ENCODE measurements around the gene SMARCC2. TPM values are rescaled to one million over a fixed set of nuclear protein-coding genes. Genes with fewer than 3 reads are reported as not detected.

The SMARCC2 gene
- 92.8 and 147 TPM in 2 replicates for total RNA-seq (ENCODE audit: low replicate concordance)
- long read RNA-seq, partial matches to known transcripts: 24 of 30 reads
- long read RNA-seq, other reads (novel, unspliced or antisense): 5 of 30 reads

DNA sequence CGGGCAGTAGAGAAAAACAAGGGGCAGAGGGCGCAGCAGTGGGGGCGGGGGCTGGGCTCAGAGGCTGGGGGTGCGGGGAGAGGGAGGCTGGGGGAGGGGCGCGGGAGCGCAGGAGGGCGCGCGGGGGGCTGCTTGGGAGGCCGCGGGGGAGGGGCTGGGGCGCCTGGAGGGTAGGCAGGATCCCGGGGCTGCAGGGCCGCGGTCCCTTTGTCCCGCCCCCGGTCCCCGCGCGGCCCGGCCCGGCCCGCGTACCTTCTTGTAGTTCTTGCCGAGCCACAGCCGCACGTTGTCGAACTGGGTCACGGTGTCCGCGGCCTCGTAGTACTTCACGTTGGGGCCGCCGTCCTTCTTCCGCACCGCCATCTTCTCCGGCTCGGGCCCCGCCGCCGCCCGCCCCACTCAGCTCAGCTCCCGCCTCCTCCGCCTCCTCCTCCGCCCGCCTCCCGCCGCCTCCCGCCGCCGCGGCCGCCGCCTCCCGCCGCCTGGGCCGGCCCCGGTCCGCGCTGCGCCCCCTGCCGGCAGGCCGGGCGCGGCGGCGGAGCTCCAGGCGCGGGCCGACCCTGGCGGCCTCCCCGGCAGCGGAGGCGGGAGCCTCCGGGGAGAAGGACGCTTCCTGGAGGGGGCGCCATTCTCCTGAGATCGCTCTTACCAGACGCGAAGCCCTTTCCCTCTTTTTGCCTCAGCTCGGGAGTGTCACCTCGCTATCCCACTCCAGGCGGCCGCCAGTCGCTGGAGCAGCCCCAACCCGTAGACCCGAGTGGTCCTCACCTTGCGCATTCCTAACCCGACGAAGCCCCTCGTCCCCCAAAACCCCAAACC lies at the start of gene SMARCC2:
TSS of gene SMARCC2 (minus strand) at position 385 of the 819 bp plus-strand sequence. CDS start at position 363, 22 bp downstream.
- Mint-ChIP-seq H3K9me3 (no peaks in the 10 kb centered on the region), H3K4me3 (peak within 1 kb of the TSS; percentile 99), H3K4me1 (ENCODE audit: unreplicated experiment) (peaks cover 26% of the 10 kb centered on the region), H3K27me3 (peaks cover 7% of the 10 kb centered on the region), H3K36me3 (peaks cover 20% of the 10 kb centered on the region), H3K27ac (peak within 1 kb of the TSS; percentile 99)
- DNase-seq (ENCODE audit: extremely low spot score, unreplicated experiment): peak; percentile 95
- TF ChIP-seq, protein P1, sequence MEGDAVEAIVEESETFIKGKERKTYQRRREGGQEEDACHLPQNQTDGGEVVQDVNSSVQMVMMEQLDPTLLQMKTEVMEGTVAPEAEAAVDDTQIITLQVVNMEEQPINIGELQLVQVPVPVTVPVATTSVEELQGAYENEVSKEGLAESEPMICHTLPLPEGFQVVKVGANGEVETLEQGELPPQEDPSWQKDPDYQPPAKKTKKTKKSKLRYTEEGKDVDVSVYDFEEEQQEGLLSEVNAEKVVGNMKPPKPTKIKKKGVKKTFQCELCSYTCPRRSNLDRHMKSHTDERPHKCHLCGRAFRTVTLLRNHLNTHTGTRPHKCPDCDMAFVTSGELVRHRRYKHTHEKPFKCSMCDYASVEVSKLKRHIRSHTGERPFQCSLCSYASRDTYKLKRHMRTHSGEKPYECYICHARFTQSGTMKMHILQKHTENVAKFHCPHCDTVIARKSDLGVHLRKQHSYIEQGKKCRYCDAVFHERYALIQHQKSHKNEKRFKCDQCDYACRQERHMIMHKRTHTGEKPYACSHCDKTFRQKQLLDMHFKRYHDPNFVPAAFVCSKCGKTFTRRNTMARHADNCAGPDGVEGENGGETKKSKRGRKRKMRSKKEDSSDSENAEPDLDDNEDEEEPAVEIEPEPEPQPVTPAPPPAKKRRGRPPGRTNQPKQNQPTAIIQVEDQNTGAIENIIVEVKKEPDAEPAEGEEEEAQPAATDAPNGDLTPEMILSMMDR (conservative IDR thresholded peaks at IDR 0.05): peak; percentile 80

DNA sequence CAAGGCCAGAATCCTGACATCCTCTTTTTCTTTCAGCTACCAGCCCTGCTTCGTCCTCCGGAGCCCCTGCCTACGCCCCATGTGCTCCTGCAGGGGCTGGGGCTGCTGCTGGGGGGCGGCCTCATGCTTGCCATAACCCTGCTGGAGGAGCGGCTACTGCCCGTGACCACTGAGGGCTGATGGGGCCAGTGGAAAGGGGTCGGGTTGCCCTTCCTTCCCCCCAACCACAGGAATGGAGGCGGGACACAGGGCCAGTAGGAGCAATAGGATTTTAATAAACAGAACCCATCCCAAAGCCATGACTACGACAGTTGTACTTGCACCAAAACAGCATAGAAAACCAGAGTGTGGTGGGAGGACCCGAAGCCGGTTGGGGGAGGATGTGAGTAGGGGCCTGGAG lies 48.3 kb upstream of the SMARCC2 start:
- Mint-ChIP-seq H3K9me3 (no peaks in the 10 kb centered on the region), H3K4me3 (no peak overlapping the region), H3K27ac (no peak overlapping the region), H3K36me3 (peaks cover 5% of the 10 kb centered on the region), H3K27me3 (no peaks in the 10 kb centered on the region), H3K4me1 (ENCODE audit: unreplicated experiment) (no peaks in the 10 kb centered on the region)
- no peak for DNase-seq (ENCODE audit: extremely low spot score, unreplicated experiment)
- TF ChIP-seq, protein P1 (conservative IDR thresholded peaks at IDR 0.05): no peak

DNA sequence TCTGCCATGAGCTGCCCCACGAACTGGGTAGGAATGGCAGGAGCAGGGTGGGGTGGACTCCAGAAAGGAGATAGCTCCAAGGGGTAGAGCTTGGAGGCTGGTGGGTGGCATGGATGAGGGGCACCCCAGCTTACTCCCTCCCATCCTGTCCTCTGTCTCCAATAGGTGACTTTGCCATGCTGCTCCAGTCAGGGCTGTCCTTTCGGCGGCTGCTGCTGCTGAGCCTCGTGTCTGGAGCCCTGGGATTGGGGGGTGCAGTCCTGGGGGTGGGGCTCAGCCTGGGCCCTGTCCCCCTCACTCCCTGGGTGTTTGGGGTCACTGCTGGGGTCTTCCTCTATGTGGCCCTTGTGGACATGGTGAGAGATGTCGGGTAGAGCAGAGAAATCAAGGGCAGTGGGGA lies 47.7 kb upstream of the SMARCC2 start:
- no peak overlapping the region for H3K4me3 Mint-ChIP-seq
- TF ChIP-seq, protein P1 (conservative IDR thresholded peaks at IDR 0.05): no peak
- no peak for DNase-seq (ENCODE audit: extremely low spot score, unreplicated experiment)
- H3K27ac Mint-ChIP-seq: no peak overlapping the region
- no peaks in the 10 kb centered on the region for H3K4me1 Mint-ChIP-seq (ENCODE audit: unreplicated experiment)
- H3K9me3 Mint-ChIP-seq: no peaks in the 10 kb centered on the region
- no peaks in the 10 kb centered on the region for H3K27me3 Mint-ChIP-seq
- H3K36me3 Mint-ChIP-seq: peaks cover 3% of the 10 kb centered on the region

DNA sequence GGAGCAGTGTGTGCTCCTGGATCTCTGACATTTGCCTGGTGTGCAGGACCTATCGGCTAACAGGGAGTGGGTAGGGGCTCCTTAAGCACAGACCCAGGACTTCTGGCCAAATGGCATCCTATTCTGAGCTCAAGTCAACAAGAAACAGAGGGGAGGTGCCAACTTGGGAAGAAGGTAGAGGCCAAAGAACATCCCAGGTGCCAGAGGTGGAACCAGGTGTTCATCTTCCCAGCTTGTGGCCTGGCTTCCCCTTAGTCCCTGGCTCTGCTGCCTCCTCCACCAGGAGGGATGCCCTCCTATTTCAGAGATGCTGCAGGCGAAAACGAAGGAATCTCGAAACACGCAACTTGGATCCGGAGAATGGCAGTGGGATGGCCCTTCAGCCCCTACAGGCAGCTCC lies 46.8 kb upstream of the SMARCC2 start:
- no peak for DNase-seq (ENCODE audit: extremely low spot score, unreplicated experiment)
- H3K27ac Mint-ChIP-seq: no peak overlapping the region
- no peaks in the 10 kb centered on the region for H3K36me3 Mint-ChIP-seq
- no peaks in the 10 kb centered on the region for H3K4me1 Mint-ChIP-seq (ENCODE audit: unreplicated experiment)
- no peaks in the 10 kb centered on the region for H3K9me3 Mint-ChIP-seq
- TF ChIP-seq, protein P1 (conservative IDR thresholded peaks at IDR 0.05): no peak
- no peak overlapping the region for H3K4me3 Mint-ChIP-seq
- no peaks in the 10 kb centered on the region for H3K27me3 Mint-ChIP-seq

DNA sequence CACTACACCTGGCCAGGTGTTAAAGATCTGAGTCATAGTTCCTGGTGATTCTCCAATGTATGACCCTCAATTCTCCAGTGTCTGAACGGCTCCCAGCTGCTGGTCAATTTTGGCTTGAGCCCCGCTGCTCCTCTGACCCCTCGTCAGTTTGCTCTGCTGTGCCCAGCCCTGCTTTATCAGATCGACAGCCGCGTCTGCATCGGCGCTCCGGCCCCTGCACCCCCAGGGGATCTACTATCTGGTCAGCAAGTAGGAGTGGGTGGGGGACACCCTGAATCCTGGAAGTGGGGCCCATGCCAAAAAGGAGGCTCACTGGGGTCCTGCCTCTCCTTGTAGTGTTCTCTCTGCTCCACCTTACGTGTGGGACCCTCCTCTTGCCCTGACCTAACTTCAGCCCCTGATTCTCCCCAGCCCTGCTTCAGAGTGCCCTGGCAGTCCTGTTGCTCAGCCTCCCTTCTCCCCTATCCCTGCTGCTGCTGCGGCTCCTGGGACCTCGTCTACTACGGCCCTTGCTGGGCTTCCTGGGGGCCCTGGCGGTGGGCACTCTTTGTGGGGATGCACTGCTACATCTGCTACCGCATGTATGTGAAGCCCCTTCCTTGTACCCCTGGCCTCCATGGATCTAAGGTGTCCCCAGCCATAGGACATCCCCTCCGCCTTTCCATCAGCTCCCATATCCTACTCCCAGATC lies 45.6 kb upstream of the SMARCC2 start:
- TF ChIP-seq, protein P1 (conservative IDR thresholded peaks at IDR 0.05): no peak

More for the DNA sequence above, 45.6 kb upstream of the SMARCC2 start:
- Mint-ChIP-seq H3K36me3 (no peaks in the 10 kb centered on the region), H3K27ac (no peak overlapping the region), H3K4me3 (no peak overlapping the region), H3K27me3 (no peaks in the 10 kb centered on the region), H3K9me3 (no peaks in the 10 kb centered on the region), H3K4me1 (ENCODE audit: unreplicated experiment) (peaks cover 5% of the 10 kb centered on the region)
- DNase-seq (ENCODE audit: extremely low spot score, unreplicated experiment): no peak

Measured in type B pancreatic cell (in vitro differentiated cells).